Stimulated activated CD4-positive, alpha-beta T cell treated with anti-CD3 and anti-CD28 coated beads, Interleukin-1b, Interleukin-23, amount 100 ng/mL, for 4 hours (primary cell): ENCODE measurements around the gene NFIL3.
A peak's percentile ranks its signal among the peaks of the same experiment; 100 is the strongest.
"Not testable (repeated sequence)": the region's sequence is repeated elsewhere in the genome, so short reads cannot be mapped to it uniquely, and the experiment has no call there.

Source experiments
- DNase-seq, 2 donors: peaks; one replicate each; pipeline ENCODE4 v3.0.0-alpha.2; 2020; ENCODE audit warnings: low read depth in 2 of 2

NFIL3 gene, protein sequence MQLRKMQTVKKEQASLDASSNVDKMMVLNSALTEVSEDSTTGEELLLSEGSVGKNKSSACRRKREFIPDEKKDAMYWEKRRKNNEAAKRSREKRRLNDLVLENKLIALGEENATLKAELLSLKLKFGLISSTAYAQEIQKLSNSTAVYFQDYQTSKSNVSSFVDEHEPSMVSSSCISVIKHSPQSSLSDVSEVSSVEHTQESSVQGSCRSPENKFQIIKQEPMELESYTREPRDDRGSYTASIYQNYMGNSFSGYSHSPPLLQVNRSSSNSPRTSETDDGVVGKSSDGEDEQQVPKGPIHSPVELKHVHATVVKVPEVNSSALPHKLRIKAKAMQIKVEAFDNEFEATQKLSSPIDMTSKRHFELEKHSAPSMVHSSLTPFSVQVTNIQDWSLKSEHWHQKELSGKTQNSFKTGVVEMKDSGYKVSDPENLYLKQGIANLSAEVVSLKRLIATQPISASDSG

DNA sequence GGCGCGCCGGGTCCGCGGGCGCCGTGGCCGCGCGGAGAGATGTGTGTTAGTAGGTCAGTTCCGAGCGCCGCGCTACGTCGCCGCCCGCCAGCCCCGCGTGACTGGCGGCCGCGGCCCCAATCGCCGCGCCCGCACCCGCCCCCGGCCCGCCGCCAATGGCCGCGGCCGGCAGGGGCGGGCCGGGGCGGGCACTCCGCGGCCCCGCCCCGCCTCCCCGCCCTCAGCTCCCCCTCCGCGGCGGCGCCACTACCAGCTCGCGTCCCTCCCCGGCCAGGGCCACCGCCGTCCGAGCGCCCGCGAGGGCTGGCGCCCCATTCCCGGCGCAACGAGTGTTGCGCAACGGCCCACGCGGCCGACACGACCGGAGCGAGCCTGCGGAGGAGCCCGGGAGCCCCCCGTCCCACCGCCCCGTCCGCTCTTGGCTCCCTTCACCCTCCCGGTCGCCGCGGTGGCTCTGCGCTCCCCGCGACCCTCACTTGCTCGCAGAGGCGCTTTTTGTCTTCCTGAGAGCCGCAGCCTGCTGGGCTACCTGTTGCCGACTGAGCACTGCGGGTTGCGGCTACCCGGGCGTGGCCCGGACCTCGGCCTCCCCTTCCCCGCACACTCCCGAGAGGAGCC lies at the start of gene NFIL3:
Gene NFIL3, minus strand, starts transcription at position 48 of the 618 bp plus-strand sequence. CDS start 13,098 bp downstream, outside the sequence.
- peak; percentile 50 to 69 for DNase-seq

DNA sequence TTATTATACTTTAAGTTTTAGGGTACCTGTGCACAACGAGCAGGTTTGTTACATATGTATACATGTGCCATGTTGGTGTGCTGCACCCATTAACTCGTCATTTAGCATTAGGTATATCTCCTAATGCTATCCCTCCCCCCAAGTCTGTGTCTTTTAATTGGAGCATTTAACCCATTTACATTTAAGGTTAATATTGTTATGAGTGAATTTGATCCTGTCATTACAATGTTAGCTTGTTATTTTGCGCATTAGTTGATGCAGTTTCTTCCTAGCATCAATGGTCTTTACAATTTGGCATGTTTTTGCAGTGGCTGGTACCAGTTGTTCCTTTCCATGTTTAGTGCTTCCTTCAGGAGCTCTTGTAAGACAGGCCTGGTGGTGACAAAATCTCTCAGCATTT lies 47.9 kb upstream of the NFIL3 start:
- DNase-seq = not testable (repeated sequence)

DNA sequence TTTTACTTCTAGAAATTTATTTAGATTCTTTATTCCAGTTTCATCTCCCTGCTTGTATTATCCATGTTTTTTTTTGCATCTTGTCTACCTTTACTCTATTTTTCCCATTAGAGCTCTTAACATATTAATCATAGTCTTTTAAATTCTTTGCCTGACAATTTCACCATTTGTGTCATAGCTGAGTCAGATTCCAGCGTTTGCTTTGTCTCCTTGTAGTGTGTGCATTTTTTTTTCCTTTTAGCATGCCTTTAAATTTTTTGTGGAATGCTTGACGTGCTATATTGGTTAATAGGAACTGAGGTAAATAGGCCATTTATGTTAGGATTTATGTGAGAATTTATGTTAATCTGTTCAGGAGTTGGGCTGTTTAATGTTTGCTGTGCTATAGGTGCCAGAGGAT lies 41.8 kb upstream of the NFIL3 start:
- DNase-seq = no peak

DNA sequence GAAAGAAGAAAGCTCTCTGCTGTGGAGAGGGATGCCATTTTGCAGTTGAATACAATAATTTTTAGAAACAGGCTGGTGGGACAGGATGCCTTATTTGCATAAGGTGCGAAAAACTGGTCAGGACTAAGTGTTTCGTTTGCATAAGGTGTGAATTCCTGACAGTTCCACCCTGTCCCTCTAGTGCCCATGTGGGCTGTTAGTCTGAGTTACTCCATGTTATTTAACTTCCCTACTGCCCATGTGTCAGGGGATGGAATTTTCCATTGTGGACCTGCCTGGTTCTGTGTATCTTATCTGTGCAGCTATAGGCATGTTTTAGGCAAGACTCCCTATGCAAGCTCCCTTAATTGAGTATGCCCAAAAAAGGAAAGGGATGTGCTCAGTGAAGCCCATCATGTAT lies 35.3 kb upstream of the NFIL3 start:
- no peak for DNase-seq

DNA sequence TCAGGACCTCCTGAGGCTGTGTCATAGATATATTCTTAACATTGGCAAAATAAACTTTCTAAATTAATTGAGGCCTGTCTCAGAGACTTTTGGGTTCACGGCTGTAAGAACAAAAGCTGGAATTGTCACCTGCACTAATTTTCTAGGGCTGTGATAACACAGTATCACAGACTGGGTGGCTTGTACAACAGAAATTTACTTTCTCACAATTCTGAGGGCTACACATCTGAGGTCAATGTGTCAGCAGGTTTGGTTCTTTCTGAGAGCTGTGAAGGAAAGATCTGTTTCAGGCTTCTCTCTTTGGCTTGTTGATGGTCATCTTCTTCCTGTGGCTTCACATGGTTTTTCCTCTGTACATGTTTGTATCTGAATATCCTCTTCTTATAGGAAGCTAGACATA lies 29.2 kb upstream of the NFIL3 start:
- DNase-seq = no peak

DNA sequence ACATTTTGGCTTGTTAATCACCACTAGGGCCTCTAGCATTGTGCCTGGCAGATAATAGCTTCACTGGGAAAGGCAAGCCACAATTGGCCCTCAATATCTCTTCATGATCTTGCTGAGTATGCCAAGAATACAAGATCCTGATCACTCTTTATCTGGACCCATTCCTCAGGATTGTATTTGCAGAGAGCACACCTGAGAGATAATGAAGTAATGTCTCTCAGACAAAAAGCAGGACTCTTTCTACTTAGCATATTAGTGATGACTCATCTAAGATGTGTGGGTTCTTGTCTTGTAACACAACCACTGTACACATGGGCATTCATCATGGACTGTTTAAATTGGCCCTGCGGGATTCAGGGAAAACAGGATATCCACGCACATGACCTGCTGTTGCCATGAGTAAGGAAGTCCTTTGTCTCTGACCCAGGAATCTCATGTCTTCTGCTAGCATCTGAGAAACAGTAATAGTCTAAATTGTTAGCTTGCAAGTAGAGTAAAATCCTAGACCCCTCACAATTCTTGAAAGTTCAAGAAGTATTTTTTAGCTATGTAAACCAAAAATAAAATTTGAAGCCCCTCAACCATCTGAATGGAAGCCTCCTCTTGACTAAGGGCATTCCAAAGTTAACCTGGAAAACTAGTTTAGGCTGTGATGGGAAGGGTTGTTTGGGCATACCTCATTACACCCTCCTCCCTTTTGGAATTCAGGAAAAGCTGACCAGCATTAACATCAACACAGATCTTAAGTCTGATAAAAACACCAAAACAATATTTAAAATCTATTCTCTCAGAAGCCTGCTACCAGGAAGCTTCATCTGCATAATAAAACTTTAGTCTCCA lies 28.0 kb upstream of the NFIL3 start:
- DNase-seq = no peak

- no peak for DNase-seq
These were observed 21.5 kb upstream of the NFIL3 start for GRCh38 chr9:91445135-91445534.

GRCh38 chr9:91443994-91444392 lies 20.4 kb upstream of the NFIL3 start:
- no peak for DNase-seq

- DNase-seq = no peak
These were observed 19.8 kb upstream of the NFIL3 start for GRCh38 chr9:91443321-91443993.

- no peak for DNase-seq
These were observed 13.2 kb upstream of the NFIL3 start for GRCh38 chr9:91436841-91437240.

- DNase-seq = no peak
These were observed 9.5 kb upstream of the NFIL3 start for GRCh38 chr9:91433180-91433579.

- DNase-seq = no peak
These were observed 7.9 kb upstream of the NFIL3 start for GRCh38 chr9:91431485-91431884.

- DNase-seq = no peak
These were observed 5.9 kb upstream of the NFIL3 start for GRCh38 chr9:91429501-91429900.

DNA sequence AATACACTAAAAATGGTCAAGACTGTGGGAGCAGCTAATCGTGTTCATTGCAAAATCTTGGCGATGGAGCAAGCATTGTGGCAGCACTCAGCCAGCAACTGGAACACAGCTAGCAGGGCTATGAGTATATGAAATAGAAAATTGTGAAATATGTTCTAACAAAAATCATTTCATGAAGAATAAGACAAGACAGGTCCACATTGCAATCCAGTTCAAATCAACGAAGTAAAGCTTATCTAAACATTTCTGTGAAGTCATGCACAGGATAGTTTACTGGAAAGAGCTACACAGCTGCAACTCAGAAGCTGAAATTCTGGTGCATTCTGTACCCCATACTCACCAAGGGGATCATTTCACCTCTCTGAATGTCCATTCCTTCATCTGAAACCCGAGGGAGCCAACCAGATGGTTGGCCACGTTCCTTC lies 5.3 kb upstream of the NFIL3 start:
- no peak for DNase-seq

- no peak for DNase-seq
These were observed 4.8 kb upstream of the NFIL3 start for GRCh38 chr9:91428436-91428835.

DNA sequence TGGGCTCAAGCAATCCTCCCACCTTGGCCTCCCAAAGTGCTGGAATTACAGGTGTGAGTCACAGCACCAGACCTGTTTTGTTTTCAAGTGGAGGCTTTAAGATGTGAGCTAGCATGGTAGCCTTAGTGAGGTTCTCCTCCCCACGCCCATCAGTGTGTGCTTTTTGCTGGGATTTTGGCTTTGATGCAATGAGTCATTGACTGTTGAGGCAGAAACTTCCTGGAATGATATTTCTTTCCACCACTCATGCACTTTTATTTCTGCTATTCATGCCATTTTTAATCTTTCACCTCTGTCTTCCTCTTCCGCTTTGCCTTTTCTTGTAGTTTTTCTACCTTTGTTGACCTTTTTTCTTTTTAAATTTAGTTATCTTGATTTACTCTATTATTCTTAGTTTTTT lies 4.2 kb upstream of the NFIL3 start:
- no peak for DNase-seq

GRCh38 chr9:91426123-91426745 lies 2.6 kb upstream of the NFIL3 start:
- no peak for DNase-seq

DNA sequence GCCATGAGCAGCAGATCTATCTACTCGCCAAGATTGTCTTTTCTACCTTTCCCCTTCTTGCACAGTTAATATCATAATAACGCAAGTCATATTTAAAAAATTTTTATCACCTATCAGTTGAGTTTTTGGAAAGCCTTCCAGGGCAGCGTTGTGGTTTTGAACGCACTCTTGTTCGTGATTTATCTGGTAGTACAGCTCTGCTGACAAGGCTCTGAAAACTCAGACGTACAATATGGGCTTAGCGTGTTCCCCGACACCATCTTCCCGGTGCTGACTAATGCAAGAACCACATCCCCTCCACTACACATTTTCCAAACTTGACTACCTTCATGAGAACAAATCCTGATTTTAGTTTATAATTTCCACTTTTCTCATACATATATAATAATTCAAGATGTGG lies 1.6 kb upstream of the NFIL3 start:
- DNase-seq = no peak

- DNase-seq = peak; percentile 46 to 55
These were observed 958 bp upstream of the NFIL3 start for GRCh38 chr9:91424403-91425176.
